Fibroblast of the aortic adventitia (primary cell): Measurements from ENCODE around the gene EZH2. TPM values are rescaled to one million over a fixed set of nuclear protein-coding genes. Genes with fewer than 3 reads are reported as not detected.

Source experiments
- DNase-seq: peaks from one replicate; pipeline ENCODE4 v3.0.0-alpha.2; 2010; ENCODE audit warnings: low read depth
- H3K4me3 ChIP-seq: 2 replicates; pipeline ENCODE4 v1.5.1; 2011; ENCODE audit warnings: low read depth, mild to moderate bottlenecking, control low read depth, low read length, moderate library complexity
- total RNA-seq: library from RNA; depleted of rRNA; stranded (reverse); fragments of >200 nt; gene quantifications from 2 replicates; pipeline ENCODE4 v1.2.3, GENCODE V29; 2012; ENCODE audit warnings: low replicate concordance
- TF ChIP-seq, protein P1 (sequence below): IDR thresholded peaks from 2 replicates; pipeline ENCODE4 v1.5.1; 2011; ENCODE audit warnings: mild to moderate bottlenecking, low read length, control low read depth, inconsistent platforms; ENCODE audit not compliant: insufficient read depth

EZH2 gene
- total RNA-seq, 1 donor, result 30.1 TPM

DNA sequence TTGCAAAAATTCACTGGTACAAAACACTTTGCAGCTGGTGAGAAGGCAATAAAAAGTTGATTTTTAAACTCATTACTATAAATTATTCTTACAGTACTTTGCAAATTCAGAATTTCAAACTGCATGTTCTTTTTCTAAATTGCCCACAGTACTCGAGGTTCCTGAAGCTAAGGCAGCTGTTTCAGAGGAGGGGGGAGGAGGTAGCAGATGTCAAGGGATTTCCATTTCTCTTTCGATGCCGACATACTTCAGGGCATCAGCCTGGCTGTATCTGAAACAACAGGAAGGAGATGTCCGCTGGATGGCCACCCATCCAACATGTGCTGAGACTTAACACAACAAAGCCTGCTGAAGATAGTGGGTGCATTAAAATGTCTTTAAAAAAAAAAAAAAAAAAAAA lies 76.7 kb downstream of the EZH2 start:
- no peak for DNase-seq

DNA sequence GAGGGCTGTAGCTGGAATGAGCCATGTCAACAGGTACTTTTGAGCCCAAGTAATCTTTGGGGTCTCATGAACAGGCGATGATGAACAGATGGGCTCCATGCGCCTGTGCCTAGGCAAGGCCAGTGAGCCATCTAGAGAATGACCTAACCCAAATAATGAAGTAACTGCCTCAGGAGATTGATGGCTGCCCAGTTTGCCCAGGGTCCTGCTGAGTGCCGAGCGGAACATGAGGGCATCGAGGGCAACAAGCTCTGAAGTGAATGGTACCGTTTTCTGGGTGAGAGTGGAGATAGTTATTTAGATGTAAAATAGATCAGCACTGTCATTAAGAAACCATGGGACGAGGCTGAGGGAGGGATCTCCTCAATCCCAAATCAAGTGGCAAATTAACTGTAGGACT lies 77.9 kb downstream of the EZH2 start:
- TF ChIP-seq, protein P1, sequence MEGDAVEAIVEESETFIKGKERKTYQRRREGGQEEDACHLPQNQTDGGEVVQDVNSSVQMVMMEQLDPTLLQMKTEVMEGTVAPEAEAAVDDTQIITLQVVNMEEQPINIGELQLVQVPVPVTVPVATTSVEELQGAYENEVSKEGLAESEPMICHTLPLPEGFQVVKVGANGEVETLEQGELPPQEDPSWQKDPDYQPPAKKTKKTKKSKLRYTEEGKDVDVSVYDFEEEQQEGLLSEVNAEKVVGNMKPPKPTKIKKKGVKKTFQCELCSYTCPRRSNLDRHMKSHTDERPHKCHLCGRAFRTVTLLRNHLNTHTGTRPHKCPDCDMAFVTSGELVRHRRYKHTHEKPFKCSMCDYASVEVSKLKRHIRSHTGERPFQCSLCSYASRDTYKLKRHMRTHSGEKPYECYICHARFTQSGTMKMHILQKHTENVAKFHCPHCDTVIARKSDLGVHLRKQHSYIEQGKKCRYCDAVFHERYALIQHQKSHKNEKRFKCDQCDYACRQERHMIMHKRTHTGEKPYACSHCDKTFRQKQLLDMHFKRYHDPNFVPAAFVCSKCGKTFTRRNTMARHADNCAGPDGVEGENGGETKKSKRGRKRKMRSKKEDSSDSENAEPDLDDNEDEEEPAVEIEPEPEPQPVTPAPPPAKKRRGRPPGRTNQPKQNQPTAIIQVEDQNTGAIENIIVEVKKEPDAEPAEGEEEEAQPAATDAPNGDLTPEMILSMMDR, result no peak
- no peak for DNase-seq
- no peak overlapping the region for H3K4me3 ChIP-seq

More for the DNA sequence above, 76.7 kb downstream of the EZH2 start:
- TF ChIP-seq, protein P1, result no peak
- no peak overlapping the region for H3K4me3 ChIP-seq

DNA sequence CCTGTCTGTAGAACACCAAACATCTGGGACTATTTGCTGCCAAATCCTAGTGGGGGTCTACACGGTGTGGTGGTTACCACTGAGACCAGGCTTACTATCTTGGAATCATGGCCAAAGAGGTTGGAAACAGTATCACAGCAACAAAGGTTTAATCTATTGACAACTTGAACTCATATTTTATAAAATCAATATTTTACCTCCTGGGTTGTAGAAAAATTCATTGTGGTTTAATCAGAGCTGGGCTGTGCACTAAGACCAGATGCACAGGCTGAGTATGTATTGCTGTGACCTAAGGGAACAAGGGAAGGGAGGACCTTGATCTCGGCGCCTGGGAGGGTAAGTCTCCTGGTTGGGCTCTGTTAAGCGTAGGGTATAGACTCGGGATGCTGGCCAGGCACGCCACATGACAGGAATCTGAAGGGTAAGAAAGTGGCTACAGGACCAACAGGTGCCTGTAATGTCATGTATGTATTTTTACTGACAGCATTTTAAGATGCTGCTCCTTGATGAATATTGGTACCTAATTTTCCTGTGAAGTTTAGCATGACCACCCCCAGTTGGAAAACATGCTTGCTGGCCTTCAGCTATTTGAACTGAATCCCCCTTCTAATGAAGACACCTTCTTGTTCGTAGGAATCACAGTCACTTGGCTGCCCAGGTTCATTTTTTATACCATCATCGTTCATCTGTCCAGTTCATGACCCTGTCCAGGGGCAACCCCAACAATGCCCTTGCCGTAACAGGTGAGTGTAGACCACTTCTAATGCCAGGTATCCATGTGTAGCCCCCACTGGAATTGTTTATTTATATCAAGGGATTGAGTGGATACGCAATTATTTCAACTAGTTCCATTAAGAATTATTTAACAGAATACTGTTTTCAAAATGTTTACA lies 79.5 kb downstream of the EZH2 start:
- DNase-seq, result no peak
- TF ChIP-seq, protein P1, result no peak
- no peak overlapping the region for H3K4me3 ChIP-seq

DNA sequence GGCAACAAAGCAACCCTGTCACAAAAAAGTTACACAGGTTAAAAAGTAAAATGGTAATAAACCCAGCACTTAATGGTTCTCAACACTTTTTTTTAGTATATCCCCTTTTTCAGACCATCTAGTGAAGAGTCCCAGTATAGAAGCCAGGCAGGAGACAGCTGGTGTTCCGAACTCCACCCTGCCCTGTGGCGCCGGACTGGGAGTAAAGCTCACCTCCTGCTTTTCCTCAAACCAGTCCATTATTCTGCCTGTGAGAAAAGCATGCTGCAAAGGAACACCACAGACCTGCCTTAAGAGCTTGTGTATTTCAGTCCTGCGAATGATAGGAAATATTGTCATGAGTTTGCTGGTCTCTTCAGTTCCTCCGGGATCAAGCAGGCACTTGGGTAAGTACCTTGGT lies 81.0 kb downstream of the EZH2 start:
- no peak overlapping the region for H3K4me3 ChIP-seq
- TF ChIP-seq, protein P1, result no peak
- DNase-seq, result no peak

DNA sequence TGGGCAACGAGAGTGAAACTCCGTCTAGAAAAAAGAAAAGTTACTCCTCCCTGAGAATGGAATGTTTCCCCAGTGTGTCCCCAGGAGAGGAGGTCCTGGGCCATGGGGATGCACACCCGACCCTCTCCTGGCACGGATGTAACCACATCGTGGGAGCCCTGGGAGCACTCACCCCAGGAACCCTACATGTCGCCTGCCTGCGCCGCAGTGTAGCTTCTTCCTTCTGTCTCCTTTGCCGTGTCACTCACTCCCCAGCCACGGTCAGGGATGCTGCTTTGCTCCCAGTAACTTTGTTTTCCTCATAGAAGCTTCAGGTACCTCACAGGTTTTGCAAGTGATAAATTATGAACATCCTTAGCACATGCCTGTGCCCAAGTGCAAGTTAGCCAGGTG lies 82.0 kb downstream of the EZH2 start:
- no peak for DNase-seq
- H3K4me3 ChIP-seq, result no peak overlapping the region
- TF ChIP-seq, protein P1, result no peak

DNA sequence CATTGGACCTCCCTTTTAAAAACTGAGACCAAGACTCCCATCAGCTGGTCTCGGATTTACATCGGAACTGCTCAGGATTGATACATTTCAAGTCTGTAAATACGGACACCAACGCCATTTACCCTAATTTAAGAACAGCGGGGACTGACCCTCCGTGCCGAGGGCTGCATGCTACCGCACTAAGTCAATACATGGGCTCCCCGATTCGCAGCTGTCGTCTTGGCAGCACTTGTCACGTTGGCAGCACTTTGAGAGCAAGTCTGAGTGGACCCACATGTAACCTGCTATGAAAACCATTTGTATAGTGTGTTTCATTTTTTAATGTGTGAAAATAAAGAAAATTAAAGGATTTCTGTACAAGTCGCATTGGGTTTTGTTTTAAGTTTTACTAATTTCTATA lies 83.4 kb downstream of the EZH2 start:
- H3K4me3 ChIP-seq, result no peak overlapping the region
- no peak for DNase-seq
- TF ChIP-seq, protein P1, result no peak
